Stomach (tissue), 9 donors: ENCODE data around the gene MMP14. TPM values are rescaled to one million over a fixed set of nuclear protein-coding genes. Genes with fewer than 3 reads are reported as not detected.
A peak's percentile ranks its signal among the peaks of the same experiment; 100 is the strongest.
"Not testable (repeated sequence)": the region's sequence is repeated elsewhere in the genome, so short reads cannot be mapped to it uniquely, and the experiment has no call there.

Experiments used
- DNase-seq, 2 donors: peaks; one replicate each; pipeline versions ENCODE4 v3.0.0 to v3.0.0-alpha.2; 2013 to 2019
- H3K27ac ChIP-seq, 5 donors: fragments of 200-600 bp in 4 of 5; sonication (generic) in 4 of 5; one replicate each; pipeline ENCODE4 v1.5.1; 2013 to 2019; ENCODE audit warnings: mild to moderate bottlenecking in 1 of 5, moderate library complexity in 1 of 5
- H3K27me3 ChIP-seq, 3 donors: fragments of 200-600 bp; sonication (generic); one replicate each; pipeline ENCODE4 v1.5.1; 2017 to 2019; ENCODE audit warnings: mixed run types in 1 of 3
- H3K36me3 ChIP-seq, 4 donors: fragments of 200-600 bp; sonication (generic); 1 replicate in 3 of 4; 2 replicates in 1 of 4; pipeline ENCODE4 v1.5.1; 2016 to 2019
- H3K4me1 ChIP-seq, 4 donors: fragments of 200-600 bp; sonication (generic); one replicate each; pipeline ENCODE4 v1.5.1; 2016 to 2019
- H3K4me3 ChIP-seq, 4 donors: fragments of 200-600 bp; sonication (generic) in 3 of 4; one replicate each; pipeline ENCODE4 v1.5.1; 2016 to 2019; ENCODE audit warnings: mild to moderate bottlenecking in 1 of 4
- H3K9me3 ChIP-seq, 4 donors: fragments of 200-600 bp; sonication (generic); one replicate each; pipeline ENCODE4 v1.5.1; 2016 to 2019
- CTCF ChIP-seq, 7 experiments: fragments of 450-650 bp in 4 of 7; fragments of 200-600 bp in 3 of 7; sonication (generic) in 3 of 7; IDR thresholded peaks; one replicate each; pipeline ENCODE4 v1.5.1; 2016 to 2019; ENCODE audit warnings: antibody characterized with exemption in 7 of 7, control low read depth in 2 of 7, mild to moderate bottlenecking in 1 of 7
- EP300 ChIP-seq: sonication (generic); formaldehyde crosslinking; IDR thresholded peaks from one replicate; pipeline ENCODE4 v1.6.1; 2017; ENCODE audit warnings: antibody characterized with exemption
- POLR2A ChIP-seq, 4 donors: fragments of 450-650 bp; IDR thresholded peaks; one replicate each; pipeline ENCODE4 v1.6.1; 2016; ENCODE audit warnings: antibody characterized with exemption in 4 of 4, control low read depth in 2 of 4, mild to moderate bottlenecking in 1 of 4, moderate library complexity in 1 of 4
- POLR2AphosphoS5 ChIP-seq, 3 donors: sonication (generic); formaldehyde crosslinking; IDR thresholded peaks; one replicate each; pipeline ENCODE4 v1.6.1; 2016; ENCODE audit warnings: antibody characterized with exemption in 3 of 3
- WGBS, 5 donors: extraction: QIAGEN DNeasy Blood & Tissue Kit in 3 of 5; methylation state at CpG; one replicate each; pipeline versions ENCODE4 v1.1.5 to v1.1.7; 2013 to 2018; 5-methylcytosine and 5-hydroxymethylcytosine counted together
- intact Hi-C: fragments of 100-400 bp; cut with DNase I; formaldehyde crosslinking; loops from one replicate; pipeline ENCODE4 v1.15.1; 2023; ENCODE audit warnings: low total_unique reads
- polyA plus RNA-seq, 3 donors: library from polyadenylated mRNA; stranded (reverse); fragments of 200-250 nt; gene quantifications; one replicate each; pipeline ENCODE4 v1.2.3, GENCODE V29; 2013
- total RNA-seq, 5 donors: library from RNA; depleted of rRNA; stranded (reverse); fragments of >200 nt; gene quantifications; one replicate each; pipeline versions ENCODE4 v1.1.0 to v1.2.3, GENCODE V29; 2014 to 2016
- donor health status: healthy with polysubstance abuse.
- donor health status: Bipolar disorder and iron deficiency.
- donor health status: healthy.

The MMP14 gene
- total and polyA plus RNA-seq, 8 donors: 14.7 to 104 (median 38.1) TPM

- 33 to 56% (median 51%) methylated on average over 9 of the region's 9 CpGs for WGBS, 5 donors
- Histone ChIP-seq H3K27ac (peak overlapping the region; percentile 61 to 90 (median 88)), H3K4me3 (no peak overlapping the region), H3K9me3 (no peaks in the 10 kb centered on the region), H3K36me3 (peaks cover 9 to 11% (median 10%) of the 10 kb centered on the region in 4 donors), H3K4me1 (peaks cover 61 to 75% (median 68%) of the 10 kb centered on the region in 4 donors), H3K27me3 (no peaks in the 10 kb centered on the region)
- intact Hi-C loops: no loop called here
- TF ChIP-seq POLR2AphosphoS5 (IDR thresholded peaks at IDR 0.05) (peak; percentile 48 to 71 (median 59)), EP300 (no peak), POLR2A (IDR thresholded peaks at IDR 0.05) (no peak)
- peak; percentile 91 to 92 for DNase-seq
These were observed 14.8 kb downstream of the MMP14 start for GRCh38 chr14:22850944-22851764.

- 69 to 77% (median 77%) methylated on average over 9 to 12 of the region's 12 CpGs for WGBS, 5 donors
- Histone ChIP-seq H3K27ac (peak overlapping the region in 4 of 5 donors; percentile 72 to 90 (median 88)), H3K4me1 (peaks cover 51 to 65% (median 57%) of the 10 kb centered on the region in 4 donors)
- H3K36me3 ChIP-seq, H3K4me3 ChIP-seq, H3K27me3 ChIP-seq, H3K9me3 ChIP-seq, DNase-seq, intact Hi-C loops: not testable (repeated sequence)
These were observed 15.8 kb downstream of the MMP14 start for GRCh38 chr14:22852178-22852577.

- TF ChIP-seq CTCF (IDR thresholded peaks at IDR 0.05): no peak
- no peak for TF ChIP-seq EP300
- TF ChIP-seq POLR2AphosphoS5 (IDR thresholded peaks at IDR 0.05): no peak
- TF ChIP-seq POLR2A (IDR thresholded peaks at IDR 0.05): no peak
- DNase-seq: no peak
- Histone ChIP-seq H3K4me1 (peaks cover 47 to 61% (median 54%) of the 10 kb centered on the region in 4 donors), H3K27ac (peak overlapping the region; percentile 72 to 89 (median 84)), H3K27me3 (no peaks in the 10 kb centered on the region), H3K4me3 (no peak overlapping the region), H3K36me3 (no peaks in the 10 kb centered on the region), H3K9me3 (no peaks in the 10 kb centered on the region)
- intact Hi-C loops: no loop called here
- 37 to 60% (median 44%) methylated on average over 2 of the region's 2 CpGs for WGBS, 5 donors
These were observed 16.2 kb downstream of the MMP14 start for GRCh38 chr14:22852599-22852939.

- TF ChIP-seq POLR2A (IDR thresholded peaks at IDR 0.05) (no peak), POLR2AphosphoS5 (IDR thresholded peaks at IDR 0.05) (peak in 2 of 3 donors; percentile 42 to 55), CTCF (IDR thresholded peaks at IDR 0.05) (peak in 6 of 7 experiments; percentile 67 to 99 (median 91)), EP300 (no peak)
- H3K36me3 ChIP-seq: no peaks in the 10 kb centered on the region
- intact Hi-C loops: no loop called here
- peak overlapping the region; percentile 30 to 49 (median 40) for H3K4me3 ChIP-seq
- H3K27me3 ChIP-seq: no peaks in the 10 kb centered on the region
- peaks cover 41 to 55% (median 48%) of the 10 kb centered on the region in 4 donors for H3K4me1 ChIP-seq
- DNase-seq: peak; percentile 94 to 96
- 0 to 3% (median 2%) methylated on average over 18 to 20 of the region's 20 CpGs for WGBS, 5 donors
- no peaks in the 10 kb centered on the region for H3K9me3 ChIP-seq
- peak overlapping the region; percentile 72 to 89 (median 84) for H3K27ac ChIP-seq
These were observed 16.8 kb downstream of the MMP14 start for GRCh38 chr14:22852940-22853767.

GRCh38 chr14:22854296-22854695, 17.9 kb downstream of the MMP14 start:
- DNase-seq, intact Hi-C loops: not testable (repeated sequence)

More at GRCh38 chr14:22854296-22854695, 17.9 kb downstream of the MMP14 start:
- not testable (repeated sequence) for H3K9me3 ChIP-seq, H3K27ac ChIP-seq, H3K4me3 ChIP-seq, H3K27me3 ChIP-seq, H3K36me3 ChIP-seq
- H3K4me1 ChIP-seq: peaks cover 30 to 44% (median 38%) of the 10 kb centered on the region in 4 donors
- WGBS, 5 donors: 95 to 99% (median 96%) methylated on average over 11 of the region's 11 CpGs
